Esophagus squamous epithelium (tissue), 5 donors: ENCODE data around the gene ARMC9. TPM values are rescaled to one million over a fixed set of nuclear protein-coding genes. Genes with fewer than 3 reads are reported as not detected.

Experiments
- DNase-seq: peaks from one replicate; lab custom pipeline; 2025; lab: John Stamatoyannopoulos, UW
- H3K27ac ChIP-seq, 4 donors: fragments of 200-600 bp; sonication (generic); one replicate each; pipeline ENCODE4 v1.5.1; 2016 to 2019; ENCODE audit warnings: mild to moderate bottlenecking in 1 of 4
- H3K27me3 ChIP-seq, 4 donors: fragments of 200-600 bp; sonication (generic); 1 replicate in 3 of 4; 2 replicates in 1 of 4; pipeline versions ENCODE4 v1.5.1 to v1.6.0; 2017 to 2021; ENCODE audit warnings: antibody characterized with exemption in 1 of 4
- H3K36me3 ChIP-seq, 3 donors: fragments of 200-600 bp; sonication (generic); one replicate each; pipeline ENCODE4 v1.5.1; 2016 to 2019
- H3K4me1 ChIP-seq, 3 donors: fragments of 200-600 bp; sonication (generic); one replicate each; pipeline ENCODE4 v1.5.1; 2017 to 2019
- H3K4me3 ChIP-seq, 4 donors: fragments of 200-600 bp; sonication (generic); 1 replicate in 3 of 4; 2 replicates in 1 of 4; pipeline ENCODE4 v1.5.1; 2016 to 2019; ENCODE audit warnings: mild to moderate bottlenecking in 2 of 4, moderate library complexity in 1 of 4
- H3K9me3 ChIP-seq, 3 donors: fragments of 200-600 bp; sonication (generic); one replicate each; pipeline ENCODE4 v1.5.1; 2016 to 2019
- CTCF ChIP-seq, 6 experiments: fragments of 450-650 bp in 4 of 6; fragments of 200-600 bp in 2 of 6; sonication (generic) in 2 of 6; IDR thresholded peaks; one replicate each; pipeline ENCODE4 v1.5.1; 2016 to 2019; ENCODE audit warnings: antibody characterized with exemption in 6 of 6, mild to moderate bottlenecking in 4 of 6, moderate library complexity in 4 of 6
- POLR2A ChIP-seq, 4 donors: fragments of 450-650 bp; IDR thresholded peaks; one replicate each; pipeline ENCODE4 v1.6.1; 2017; ENCODE audit warnings: antibody characterized with exemption in 4 of 4, mild to moderate bottlenecking in 4 of 4, moderate library complexity in 3 of 4
- WGBS, 2 donors: methylation state at CpG; one replicate each; pipeline ENCODE4 v1.1.5; 2018; 5-methylcytosine and 5-hydroxymethylcytosine counted together
- intact Hi-C: fragments of 100-400 bp; cut with DNase I; formaldehyde crosslinking; loops from one replicate; pipeline ENCODE4 v1.15.0; 2022
- total RNA-seq, 4 donors: library from RNA; depleted of rRNA; stranded (reverse); fragments of >200 nt; gene quantifications; one replicate each; pipeline ENCODE4 v1.1.0, GENCODE V29; 2016
- donor health status: DM: yes; HTN: yes; CAD: no.

ARMC9 gene
- total RNA-seq, 4 donors from 2014 or later: 2.1 to 13.9 (median 3.9) TPM

DNA sequence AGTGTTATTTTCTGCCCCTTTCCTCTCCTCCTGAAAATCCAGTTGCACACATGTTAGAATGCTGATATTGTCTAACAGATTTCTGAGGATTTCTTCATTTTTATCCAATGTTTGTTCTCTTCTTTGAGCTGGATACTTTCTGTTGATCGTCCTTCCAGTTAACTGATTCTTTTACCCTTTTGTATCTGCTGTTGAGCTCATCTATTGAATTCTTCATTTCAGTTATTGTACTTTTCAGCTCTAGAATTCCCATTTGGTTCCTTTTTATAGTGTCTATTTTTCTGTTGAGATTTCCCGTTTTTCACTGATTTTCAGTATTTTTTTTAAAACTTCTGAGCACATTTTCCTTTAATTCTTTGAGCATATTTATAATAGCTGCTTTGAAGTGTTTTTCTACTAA lies 119.1 kb downstream of the ARMC9 start:
- WGBS, 2 donors: 91 to 92% methylated on average over 2 of the region's 2 CpGs
- H3K4me1 ChIP-seq: peaks cover 0 to 10% (median 0%) of the 10 kb centered on the region in 3 donors
- H3K27ac ChIP-seq: no peak overlapping the region
- intact Hi-C loops: no loop called here
- no peak for TF ChIP-seq POLR2A (IDR thresholded peaks at IDR 0.05)
- no peak for TF ChIP-seq CTCF (IDR thresholded peaks at IDR 0.05)
- no peak for DNase-seq
- no peaks in the 10 kb centered on the region for H3K36me3 ChIP-seq
- H3K4me3 ChIP-seq: no peak overlapping the region
- no peaks in the 10 kb centered on the region for H3K27me3 ChIP-seq
- H3K9me3 ChIP-seq: no peaks in the 10 kb centered on the region

DNA sequence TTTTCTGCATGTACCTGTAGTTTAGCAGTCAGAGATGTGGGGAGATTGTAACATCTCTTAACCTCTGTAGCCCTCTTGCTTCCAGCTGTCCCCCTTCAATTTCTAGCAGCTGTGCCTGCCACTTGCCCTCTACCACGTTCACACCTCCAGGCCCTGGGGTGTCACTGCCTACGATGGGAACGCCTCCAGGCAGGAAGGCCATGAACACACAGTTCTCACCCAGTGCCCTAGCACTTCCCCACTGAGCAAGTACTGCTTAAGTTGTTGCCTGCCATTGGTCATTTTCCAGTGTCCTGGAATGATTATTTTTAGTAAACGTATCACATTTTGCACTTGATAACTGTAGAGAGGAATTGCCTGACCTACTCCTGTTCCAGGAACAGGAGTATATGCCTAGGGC lies 120.0 kb downstream of the ARMC9 start:
- WGBS, 2 donors: 69 to 80% methylated on average over 3 to 4 of the region's 4 CpGs
- Histone ChIP-seq H3K27me3 (no peaks in the 10 kb centered on the region), H3K4me1 (peaks cover 0 to 10% (median 0%) of the 10 kb centered on the region in 3 donors), H3K27ac (no peak overlapping the region), H3K9me3 (no peaks in the 10 kb centered on the region), H3K36me3 (no peaks in the 10 kb centered on the region), H3K4me3 (no peak overlapping the region)
- intact Hi-C loops: no loop called here
- TF ChIP-seq CTCF (IDR thresholded peaks at IDR 0.05) (no peak), POLR2A (IDR thresholded peaks at IDR 0.05) (no peak)
- no peak for DNase-seq

GRCh38 chr2:231318954-231319353 lies 120.5 kb downstream of the ARMC9 start:
- WGBS, 2 donors: 80 to 98% methylated on average over 2 of the region's 2 CpGs
- Histone ChIP-seq H3K4me3 (no peak overlapping the region), H3K36me3 (no peaks in the 10 kb centered on the region), H3K27me3 (no peaks in the 10 kb centered on the region), H3K9me3 (no peaks in the 10 kb centered on the region), H3K4me1 (peaks cover 0 to 10% (median 0%) of the 10 kb centered on the region in 3 donors), H3K27ac (no peak overlapping the region)
- intact Hi-C loops: no loop called here
- TF ChIP-seq POLR2A (IDR thresholded peaks at IDR 0.05) (no peak), CTCF (IDR thresholded peaks at IDR 0.05) (no peak)
- no peak for DNase-seq

- Histone ChIP-seq H3K27ac (no peak overlapping the region), H3K4me3 (no peak overlapping the region), H3K4me1 (peaks cover 0 to 10% (median 0%) of the 10 kb centered on the region in 3 donors), H3K9me3 (no peaks in the 10 kb centered on the region), H3K36me3 (no peaks in the 10 kb centered on the region), H3K27me3 (no peaks in the 10 kb centered on the region)
- TF ChIP-seq CTCF (IDR thresholded peaks at IDR 0.05) (no peak), POLR2A (IDR thresholded peaks at IDR 0.05) (no peak)
- 78 to 79% methylated on average over 1 of the region's 1 CpG for WGBS, 2 donors
- DNase-seq: no peak
- intact Hi-C loops: no loop called here
Observed at GRCh38 chr2:231319867-231320266, 121.4 kb downstream of the ARMC9 start.

DNA sequence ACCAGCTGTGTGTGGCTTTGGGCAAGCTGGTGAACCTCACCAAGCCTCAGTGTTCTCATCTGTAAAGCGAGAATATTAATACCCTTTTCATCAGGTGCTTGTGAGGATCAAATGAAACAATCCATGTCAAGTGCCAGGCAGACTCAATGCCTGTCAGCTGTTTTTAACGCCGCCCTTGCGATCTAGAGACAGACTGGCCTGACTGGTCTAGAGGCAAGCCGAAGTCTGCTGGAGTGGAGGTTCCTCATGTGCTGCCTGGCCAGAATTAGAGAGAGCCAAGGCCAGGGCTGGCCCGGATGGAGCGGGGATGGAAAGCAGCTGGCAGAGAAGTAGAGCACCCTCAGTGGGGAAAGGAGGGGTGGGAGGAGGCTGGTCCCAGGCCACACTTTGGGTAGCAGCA lies 122.6 kb downstream of the ARMC9 start:
- WGBS, 2 donors: 45 to 69% methylated on average over 4 to 7 of the region's 7 CpGs
- no peak for DNase-seq
- intact Hi-C loops: no loop called here
- Histone ChIP-seq H3K4me3 (no peak overlapping the region), H3K4me1 (peaks cover 0 to 10% (median 0%) of the 10 kb centered on the region in 3 donors), H3K27ac (peak overlapping the region in 2 of 4 donors; percentile 29 to 62), H3K27me3 (no peaks in the 10 kb centered on the region), H3K9me3 (no peaks in the 10 kb centered on the region), H3K36me3 (no peaks in the 10 kb centered on the region)
- TF ChIP-seq POLR2A (IDR thresholded peaks at IDR 0.05): no peak
